ENCODE measurements around the gene SGCD. TPM values are rescaled to one million over a fixed set of nuclear protein-coding genes. Genes with fewer than 3 reads are reported as not detected.

The SGCD gene
- total and polyA plus RNA-seq, 9 of the 15 experiments (the other 6 are each of a cell fraction or from before 2014, with no cell fraction given), result not detected

DNA sequence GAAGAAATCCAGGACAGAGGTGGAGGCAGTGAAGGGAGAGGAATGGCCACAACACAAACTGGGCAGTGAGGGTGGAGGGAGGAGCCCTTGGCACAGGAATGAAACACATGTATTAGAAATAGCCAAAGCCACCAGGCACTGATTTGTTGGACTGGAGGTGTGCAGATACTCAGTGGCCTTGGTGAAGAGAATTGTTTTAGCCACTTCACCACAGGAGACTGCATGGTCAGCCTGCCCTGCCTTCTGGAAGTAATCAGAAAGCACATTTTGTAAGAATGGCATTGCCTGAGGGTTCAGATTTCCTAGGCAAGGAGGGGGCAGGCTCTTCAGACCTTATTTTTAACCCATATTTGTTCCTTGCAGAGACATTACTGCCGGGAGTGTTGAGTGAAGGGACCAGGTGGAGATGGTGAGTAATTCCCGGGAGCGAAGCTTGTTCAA, 2.2 kb downstream of the SGCD start:
- FAIRE-seq (no peak), ATAC-seq (no peak), DNase-seq (ENCODE audit: extremely low read depth in 1 of 4, low spot score in 3 of 4) (no peak)
- no peaks in the 10 kb centered on the region for H3K36me3 ChIP-seq (ENCODE audit: control insufficient read depth, insufficient read depth, low read length)
- no peaks in the 10 kb centered on the region for H3K9me1 ChIP-seq (ENCODE audit: control insufficient read depth, insufficient read depth, low read length)
- no peaks in the 10 kb centered on the region for H3K79me2 ChIP-seq (ENCODE audit: control insufficient read depth, insufficient read depth, low read length)
- TF ChIP-seq ZFPM2 (CRISPR knock-in tag; IDR thresholded peaks at IDR 0.05) (no peak), ZNF239 (CRISPR knock-in tag; IDR thresholded peaks at IDR 0.05) (no peak), TRIM28 (IDR thresholded peaks at IDR 0.05) (no peak), BCL6 (CRISPR knock-in tag; IDR thresholded peaks at IDR 0.05) (no peak), YY1 (IDR thresholded peaks at IDR 0.05; ENCODE audit: borderline replicate concordance in 1 of 3, control insufficient read depth in 1 of 3, extremely low read depth in 1 of 3, insufficient read depth in 3 of 3, insufficient read length in 1 of 3, insufficient replicate concordance in 2 of 3, low read depth in 1 of 3, low read length in 2 of 3) (no peak), DDX20 (tag; IDR thresholded peaks at IDR 0.05; ENCODE audit: low read depth) (no peak), NCOA6 (IDR thresholded peaks at IDR 0.05) (no peak), SIN3B (IDR thresholded peaks at IDR 0.05; ENCODE audit: low read depth) (no peak), ZNF707 (CRISPR knock-in tag; conservative IDR thresholded peaks at IDR 0.05) (no peak), NFIX (CRISPR knock-in tag; IDR thresholded peaks at IDR 0.05; ENCODE audit: low read depth) (no peak)
- TF ChIP-seq, protein P1, sequence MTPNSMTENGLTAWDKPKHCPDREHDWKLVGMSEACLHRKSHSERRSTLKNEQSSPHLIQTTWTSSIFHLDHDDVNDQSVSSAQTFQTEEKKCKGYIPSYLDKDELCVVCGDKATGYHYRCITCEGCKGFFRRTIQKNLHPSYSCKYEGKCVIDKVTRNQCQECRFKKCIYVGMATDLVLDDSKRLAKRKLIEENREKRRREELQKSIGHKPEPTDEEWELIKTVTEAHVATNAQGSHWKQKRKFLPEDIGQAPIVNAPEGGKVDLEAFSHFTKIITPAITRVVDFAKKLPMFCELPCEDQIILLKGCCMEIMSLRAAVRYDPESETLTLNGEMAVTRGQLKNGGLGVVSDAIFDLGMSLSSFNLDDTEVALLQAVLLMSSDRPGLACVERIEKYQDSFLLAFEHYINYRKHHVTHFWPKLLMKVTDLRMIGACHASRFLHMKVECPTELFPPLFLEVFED (CRISPR knock-in tag; conservative IDR thresholded peaks at IDR 0.05), result no peak
- TF ChIP-seq, protein P2, sequence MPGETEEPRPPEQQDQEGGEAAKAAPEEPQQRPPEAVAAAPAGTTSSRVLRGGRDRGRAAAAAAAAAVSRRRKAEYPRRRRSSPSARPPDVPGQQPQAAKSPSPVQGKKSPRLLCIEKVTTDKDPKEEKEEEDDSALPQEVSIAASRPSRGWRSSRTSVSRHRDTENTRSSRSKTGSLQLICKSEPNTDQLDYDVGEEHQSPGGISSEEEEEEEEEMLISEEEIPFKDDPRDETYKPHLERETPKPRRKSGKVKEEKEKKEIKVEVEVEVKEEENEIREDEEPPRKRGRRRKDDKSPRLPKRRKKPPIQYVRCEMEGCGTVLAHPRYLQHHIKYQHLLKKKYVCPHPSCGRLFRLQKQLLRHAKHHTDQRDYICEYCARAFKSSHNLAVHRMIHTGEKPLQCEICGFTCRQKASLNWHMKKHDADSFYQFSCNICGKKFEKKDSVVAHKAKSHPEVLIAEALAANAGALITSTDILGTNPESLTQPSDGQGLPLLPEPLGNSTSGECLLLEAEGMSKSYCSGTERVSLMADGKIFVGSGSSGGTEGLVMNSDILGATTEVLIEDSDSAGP (CRISPR knock-in tag; IDR thresholded peaks at IDR 0.05), result no peak
- TF ChIP-seq, protein P3, sequence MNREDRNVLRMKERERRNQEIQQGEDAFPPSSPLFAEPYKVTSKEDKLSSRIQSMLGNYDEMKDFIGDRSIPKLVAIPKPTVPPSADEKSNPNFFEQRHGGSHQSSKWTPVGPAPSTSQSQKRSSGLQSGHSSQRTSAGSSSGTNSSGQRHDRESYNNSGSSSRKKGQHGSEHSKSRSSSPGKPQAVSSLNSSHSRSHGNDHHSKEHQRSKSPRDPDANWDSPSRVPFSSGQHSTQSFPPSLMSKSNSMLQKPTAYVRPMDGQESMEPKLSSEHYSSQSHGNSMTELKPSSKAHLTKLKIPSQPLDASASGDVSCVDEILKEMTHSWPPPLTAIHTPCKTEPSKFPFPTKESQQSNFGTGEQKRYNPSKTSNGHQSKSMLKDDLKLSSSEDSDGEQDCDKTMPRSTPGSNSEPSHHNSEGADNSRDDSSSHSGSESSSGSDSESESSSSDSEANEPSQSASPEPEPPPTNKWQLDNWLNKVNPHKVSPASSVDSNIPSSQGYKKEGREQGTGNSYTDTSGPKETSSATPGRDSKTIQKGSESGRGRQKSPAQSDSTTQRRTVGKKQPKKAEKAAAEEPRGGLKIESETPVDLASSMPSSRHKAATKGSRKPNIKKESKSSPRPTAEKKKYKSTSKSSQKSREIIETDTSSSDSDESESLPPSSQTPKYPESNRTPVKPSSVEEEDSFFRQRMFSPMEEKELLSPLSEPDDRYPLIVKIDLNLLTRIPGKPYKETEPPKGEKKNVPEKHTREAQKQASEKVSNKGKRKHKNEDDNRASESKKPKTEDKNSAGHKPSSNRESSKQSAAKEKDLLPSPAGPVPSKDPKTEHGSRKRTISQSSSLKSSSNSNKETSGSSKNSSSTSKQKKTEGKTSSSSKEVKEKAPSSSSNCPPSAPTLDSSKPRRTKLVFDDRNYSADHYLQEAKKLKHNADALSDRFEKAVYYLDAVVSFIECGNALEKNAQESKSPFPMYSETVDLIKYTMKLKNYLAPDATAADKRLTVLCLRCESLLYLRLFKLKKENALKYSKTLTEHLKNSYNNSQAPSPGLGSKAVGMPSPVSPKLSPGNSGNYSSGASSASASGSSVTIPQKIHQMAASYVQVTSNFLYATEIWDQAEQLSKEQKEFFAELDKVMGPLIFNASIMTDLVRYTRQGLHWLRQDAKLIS (CRISPR knock-in tag; IDR thresholded peaks at IDR 0.05), result no peak
- H3K9me3 ChIP-seq (replicated peaks; ENCODE audit: control insufficient read depth, insufficient read depth, low read depth, low read length), result no peaks in the 10 kb centered on the region; the same call in 1 of the 2 replicates
- 3% methylated on average over 3 of the region's 3 CpGs for WGBS (ENCODE audit: insufficient coverage, low coverage, missing lambda C conversion rate)
- ChIA-PET POLR2A (no interaction called here), CTCF (ENCODE audit: low intra/inter-chr PET ratio) (no interaction called here)
- no peak overlapping the region for H3K9ac ChIP-seq (ENCODE audit: insufficient read depth in 1 of 2, low read depth in 2 of 2, low read length in 2 of 2)
- no peaks in the 10 kb centered on the region for H3K27me3 ChIP-seq (ENCODE audit: control insufficient read depth in 2 of 2, insufficient read depth in 2 of 2, low read length in 2 of 2)
- intact Hi-C loops (cut with micrococcal nuclease) (no loop called here), in situ Hi-C loops (cut with MboI) (no loop called here)
- no peak overlapping the region for H3K27ac ChIP-seq (ENCODE audit: extremely low read depth, low read depth, low read length)
- H4K20me1 ChIP-seq (replicated peaks; ENCODE audit: control insufficient read depth, insufficient read depth, low read length), result no peaks in the 10 kb centered on the region
- H3K4me3 ChIP-seq, result no peak overlapping the region
- no peak overlapping the region for H2AFZ ChIP-seq (ENCODE audit: low read depth, low read length)
- H3K4me2 ChIP-seq (ENCODE audit: insufficient read depth, low read length), result no peak overlapping the region
- no peaks in the 10 kb centered on the region for H3K4me1 ChIP-seq (replicated peaks in 1 of 2; ENCODE audit: control insufficient read depth in 2 of 2, insufficient read depth in 2 of 2, low read length in 2 of 2)
- no TSS peak for BruUV-seq (replicated peaks)
